LNCaP clone FGC (cell line): ENCODE results near the gene ZYG11B.
A peak's percentile ranks its signal among the peaks of the same experiment; 100 is the strongest.
"Not testable (repeated sequence)": the region's sequence is repeated elsewhere in the genome, so short reads cannot be mapped to it uniquely, and the experiment has no call there.

ENCODE experiments used
- DNase-seq: peaks from one replicate; pipeline ENCODE4 v3.0.0-alpha.2; 2011; ENCODE audit warnings: low read depth
- H3K4me3 ChIP-seq: 2 replicates; pipeline ENCODE4 v1.5.1; 2011; ENCODE audit warnings: mild to moderate bottlenecking, low read depth, low read length, control low read depth
- TF ChIP-seq, protein P1 (sequence below): IDR thresholded peaks from 2 replicates; pipeline ENCODE4 v1.5.1; 2012; ENCODE audit warnings: mild to moderate bottlenecking; ENCODE audit not compliant: control insufficient read depth, insufficient read depth; ENCODE audit errors: extremely low read depth

ZYG11B gene

DNA sequence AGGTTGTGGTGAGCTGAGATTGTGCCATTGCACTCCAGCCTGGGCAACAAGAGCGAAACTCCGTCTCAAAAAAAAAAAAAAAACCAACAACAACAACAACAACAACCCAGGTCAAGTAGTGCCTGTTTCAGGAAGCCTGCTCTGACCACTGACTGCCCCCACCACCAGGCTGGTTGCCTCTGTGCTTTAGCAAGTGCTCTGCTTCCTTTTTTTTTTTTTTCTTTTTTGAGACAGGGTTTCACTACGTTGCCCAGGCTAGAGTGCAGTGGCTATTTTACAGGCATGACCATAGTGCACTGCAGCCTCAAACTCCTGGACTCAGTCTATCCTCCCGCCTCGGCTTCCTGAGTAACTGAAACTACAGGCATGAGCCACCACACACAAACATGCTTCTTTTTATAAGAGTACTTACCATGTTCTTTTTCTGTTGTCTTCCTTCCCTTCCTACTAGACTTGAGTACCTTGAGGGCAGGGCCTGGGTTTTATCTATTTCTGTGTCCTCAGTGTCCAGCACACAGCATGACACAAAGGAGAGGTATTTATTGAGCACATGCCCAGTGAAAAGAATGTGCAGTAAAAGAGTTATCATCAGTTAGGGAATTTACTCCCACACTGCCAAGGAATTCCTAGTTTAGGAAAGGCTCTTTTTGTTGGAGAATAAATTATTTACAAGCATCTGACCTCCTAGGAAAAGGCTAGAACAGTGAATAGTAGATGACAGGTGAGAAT, 18.2 kb upstream of the ZYG11B start:
- no peak for DNase-seq
- H3K4me3 ChIP-seq = no peak overlapping the region
- TF ChIP-seq, protein P1, sequence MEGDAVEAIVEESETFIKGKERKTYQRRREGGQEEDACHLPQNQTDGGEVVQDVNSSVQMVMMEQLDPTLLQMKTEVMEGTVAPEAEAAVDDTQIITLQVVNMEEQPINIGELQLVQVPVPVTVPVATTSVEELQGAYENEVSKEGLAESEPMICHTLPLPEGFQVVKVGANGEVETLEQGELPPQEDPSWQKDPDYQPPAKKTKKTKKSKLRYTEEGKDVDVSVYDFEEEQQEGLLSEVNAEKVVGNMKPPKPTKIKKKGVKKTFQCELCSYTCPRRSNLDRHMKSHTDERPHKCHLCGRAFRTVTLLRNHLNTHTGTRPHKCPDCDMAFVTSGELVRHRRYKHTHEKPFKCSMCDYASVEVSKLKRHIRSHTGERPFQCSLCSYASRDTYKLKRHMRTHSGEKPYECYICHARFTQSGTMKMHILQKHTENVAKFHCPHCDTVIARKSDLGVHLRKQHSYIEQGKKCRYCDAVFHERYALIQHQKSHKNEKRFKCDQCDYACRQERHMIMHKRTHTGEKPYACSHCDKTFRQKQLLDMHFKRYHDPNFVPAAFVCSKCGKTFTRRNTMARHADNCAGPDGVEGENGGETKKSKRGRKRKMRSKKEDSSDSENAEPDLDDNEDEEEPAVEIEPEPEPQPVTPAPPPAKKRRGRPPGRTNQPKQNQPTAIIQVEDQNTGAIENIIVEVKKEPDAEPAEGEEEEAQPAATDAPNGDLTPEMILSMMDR = no peak

DNA sequence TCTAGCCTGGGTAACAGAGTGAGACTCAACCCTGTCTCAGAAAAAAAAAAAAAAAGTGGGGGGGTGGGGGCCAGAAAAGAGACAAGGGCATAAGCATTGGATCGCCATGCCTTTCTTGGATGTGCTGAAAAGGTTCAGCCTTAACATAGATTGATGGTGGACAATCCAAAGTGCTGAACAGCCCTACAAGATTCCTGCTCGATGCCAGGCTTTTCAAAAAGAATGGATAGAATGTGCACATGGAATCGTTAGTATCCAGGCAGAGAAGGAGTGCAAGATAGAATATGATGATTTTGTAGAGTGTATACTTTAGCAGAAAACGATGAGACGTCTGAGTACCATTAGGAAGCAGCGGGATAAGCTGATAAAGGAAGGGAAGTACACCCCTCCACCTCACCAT, 17.2 kb upstream of the ZYG11B start:
- no peak for DNase-seq
- TF ChIP-seq, protein P1 = no peak
- no peak overlapping the region for H3K4me3 ChIP-seq

DNA sequence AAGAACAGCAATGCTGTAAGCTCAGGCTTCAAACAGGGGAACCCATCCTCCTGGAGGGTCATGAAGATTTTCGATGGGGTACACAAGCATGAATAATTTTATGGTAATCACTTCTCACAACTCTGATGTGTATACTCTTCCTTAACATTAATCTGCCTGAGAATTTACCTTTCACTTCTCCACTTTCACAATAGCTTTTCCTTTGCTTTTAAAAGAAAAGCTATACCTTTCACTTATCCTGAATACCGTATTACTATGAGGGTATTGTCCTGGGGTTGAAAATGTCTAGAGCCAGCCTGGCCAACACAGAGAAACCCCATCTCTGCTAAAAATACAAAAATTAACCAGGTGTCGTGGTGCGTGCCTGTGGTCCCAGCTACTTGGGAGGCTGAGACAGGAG, 12.7 kb upstream of the ZYG11B start:
- TF ChIP-seq, protein P1 = no peak
- no peak for DNase-seq
- no peak overlapping the region for H3K4me3 ChIP-seq

DNA sequence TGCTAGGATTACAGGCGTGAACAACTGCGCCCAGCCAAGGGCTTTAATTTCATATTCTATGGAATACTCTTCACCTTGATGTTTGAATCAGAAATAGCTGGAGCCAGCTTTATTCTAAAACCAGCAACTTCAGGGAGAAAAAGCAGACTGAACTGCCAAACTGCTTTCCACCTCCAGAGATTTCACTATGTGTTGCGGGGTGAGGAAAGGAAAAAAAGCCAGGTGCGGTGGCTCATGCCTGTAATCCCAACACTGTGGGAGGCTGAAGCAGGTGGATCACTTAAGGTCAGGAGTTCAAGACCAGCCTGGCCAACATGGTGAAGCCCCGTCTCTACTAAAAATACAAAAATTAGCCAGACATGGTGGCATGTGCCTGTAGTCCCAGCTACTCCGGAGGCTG, 11.0 kb upstream of the ZYG11B start:
- H3K4me3 ChIP-seq, DNase-seq: not testable (repeated sequence)

DNA sequence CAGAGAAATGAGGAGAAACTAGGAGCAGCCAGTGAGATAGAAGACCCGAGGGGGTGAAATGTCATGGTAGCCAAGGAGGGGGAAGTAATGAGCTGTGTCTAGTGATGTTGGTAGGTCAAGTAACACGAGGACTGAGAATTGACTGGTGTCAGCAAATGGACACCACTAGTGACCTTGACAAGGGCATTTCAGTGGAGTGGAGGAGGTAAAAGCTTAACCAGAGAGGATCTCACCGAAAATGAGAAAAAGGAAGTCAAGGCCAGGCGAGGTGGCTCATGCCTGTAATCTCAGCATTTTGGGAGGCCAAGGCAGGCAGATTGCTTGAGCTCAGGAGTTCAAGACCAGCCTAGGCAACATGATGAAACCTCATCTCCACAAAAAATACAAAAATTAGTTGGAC, 3.0 kb upstream of the ZYG11B start:
- no peak for DNase-seq
- no peak overlapping the region for H3K4me3 ChIP-seq
- TF ChIP-seq, protein P1 = no peak

DNA sequence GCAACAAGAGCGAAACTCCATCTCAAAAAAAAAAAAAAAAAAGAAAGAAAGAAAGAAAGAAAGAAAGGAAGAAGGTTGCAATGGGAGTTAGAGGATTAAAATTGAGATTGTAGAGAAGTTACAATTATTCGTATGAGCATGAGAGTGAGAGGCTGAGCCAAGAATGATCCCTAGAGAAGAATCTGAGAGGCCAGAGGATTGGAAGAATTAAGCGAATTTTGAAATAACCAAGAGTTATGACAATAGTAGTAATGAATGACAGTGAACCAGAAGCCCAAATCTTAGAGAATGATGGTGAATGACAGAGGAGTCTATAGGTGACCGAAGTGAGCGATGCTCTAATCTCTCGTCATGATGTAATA, 369 bp upstream of the ZYG11B start:
- DNase-seq = no peak
- TF ChIP-seq, protein P1 = no peak
- H3K4me3 ChIP-seq = peak overlapping the region; percentile 92

DNA sequence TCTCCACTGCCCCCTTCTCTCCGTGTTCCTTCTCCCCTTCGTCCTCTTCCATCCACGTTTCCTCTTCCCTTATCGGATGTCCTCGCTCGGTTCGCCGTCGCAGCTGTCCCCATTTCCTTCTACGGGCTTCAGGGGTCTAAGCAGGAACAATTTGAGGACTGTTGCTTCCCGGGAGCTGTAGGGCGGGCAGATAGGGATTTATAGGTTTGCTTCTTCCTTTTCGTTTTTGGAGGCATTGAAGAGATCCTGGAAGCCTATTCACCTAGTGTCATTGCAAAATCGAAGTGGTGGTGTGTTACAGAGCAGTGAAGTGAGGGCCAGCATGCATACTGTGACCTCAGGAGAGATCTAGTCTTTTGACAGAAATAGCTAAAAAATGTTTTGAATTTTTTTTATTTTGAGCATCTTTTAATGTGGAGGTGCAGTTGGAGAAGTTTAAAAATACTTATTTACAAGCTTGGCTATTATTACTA, 897 bp downstream of the ZYG11B start:
- DNase-seq = no peak
- TF ChIP-seq, protein P1 = no peak
- peak overlapping the region; percentile 92 for H3K4me3 ChIP-seq
